Cerebellar cortex (tissue), 1 donor: ENCODE results near the gene CLEC4F.

ENCODE experiments used
- DNase-seq: peaks from one replicate; pipeline ENCODE4 v3.0.0-alpha.2; 2015; ENCODE audit warnings: low spot score

The CLEC4F gene

GRCh38 chr2:70789304-70790135, 30.9 kb downstream of the CLEC4F start:
- DNase-seq, result peak; percentile 72

DNA sequence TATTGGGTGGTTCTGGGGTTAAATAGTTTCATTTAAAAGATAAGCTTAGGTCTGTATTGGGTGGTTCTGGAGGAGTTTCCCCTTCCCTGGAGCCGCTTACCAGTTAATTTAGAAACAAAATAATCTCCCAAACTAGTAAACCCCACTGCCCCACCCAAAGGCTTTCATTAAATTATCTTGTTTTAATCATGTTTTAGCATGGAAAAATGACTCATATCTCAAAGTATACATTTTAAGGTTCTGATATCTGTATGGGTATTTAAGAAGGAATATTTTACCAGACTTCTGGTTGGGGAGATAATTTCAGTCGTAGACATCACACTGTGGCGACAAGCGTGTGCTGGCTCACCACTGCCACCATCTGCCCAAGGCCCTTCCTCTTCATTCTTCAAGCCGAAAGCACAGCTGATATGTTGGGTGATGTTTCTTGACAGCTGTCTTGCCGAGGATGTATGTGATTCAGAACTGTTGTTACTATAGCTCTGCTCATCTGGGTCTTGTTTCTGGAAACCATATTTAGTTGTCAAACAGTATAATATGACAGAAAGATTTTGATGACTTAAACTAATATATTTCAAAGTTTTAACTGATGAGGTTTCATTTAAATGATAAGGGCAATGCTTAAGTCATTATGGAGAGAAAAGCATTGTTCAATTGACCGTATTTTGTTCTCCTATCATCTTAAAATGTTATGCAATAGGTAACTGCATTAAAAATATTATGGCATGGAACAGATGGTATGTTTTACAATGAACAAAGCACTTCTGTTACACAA, 35.1 kb downstream of the CLEC4F start:
- peak; percentile 75 for DNase-seq

DNA sequence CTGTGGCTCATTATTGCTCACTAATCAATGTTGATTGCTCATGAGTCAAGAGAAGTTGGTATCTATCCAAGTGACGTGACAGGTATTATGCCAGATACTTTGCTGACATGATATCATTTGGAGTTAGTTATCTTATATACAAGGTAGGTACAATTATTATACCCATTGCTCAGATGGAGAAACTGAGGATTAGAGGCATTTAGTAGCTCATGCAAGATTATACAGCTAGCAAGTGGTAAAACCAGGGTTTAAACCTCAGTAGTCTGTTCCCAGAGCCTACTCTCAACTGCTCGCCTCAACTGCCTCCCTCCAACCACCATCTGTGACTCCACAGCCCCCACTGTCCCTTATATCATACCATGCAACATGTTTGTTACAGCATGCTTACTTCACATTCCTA, 36.1 kb downstream of the CLEC4F start:
- no peak for DNase-seq

- DNase-seq, result no peak
These were observed 40.4 kb downstream of the CLEC4F start for GRCh38 chr2:70779911-70780545.

- no peak for DNase-seq
These were observed 40.9 kb downstream of the CLEC4F start for GRCh38 chr2:70779491-70779890.

DNA sequence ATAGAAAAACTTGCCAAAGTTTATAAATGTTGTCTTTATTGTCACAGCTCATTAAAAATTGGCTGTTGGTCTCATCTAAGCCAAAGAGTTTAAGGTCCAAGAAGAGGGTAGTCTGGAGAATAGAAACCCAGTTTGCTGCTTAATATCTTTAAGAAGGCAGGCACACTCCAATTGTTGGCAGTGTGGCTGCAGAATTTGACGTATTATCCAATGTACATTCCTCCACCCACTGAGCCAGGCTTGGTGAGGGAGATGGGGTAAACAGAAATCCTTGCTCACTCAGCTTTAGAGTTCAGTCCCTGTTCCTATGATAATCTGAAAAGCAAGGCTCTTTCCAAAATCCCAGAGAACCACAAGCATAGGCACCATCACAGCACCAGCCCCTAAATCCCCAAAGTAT, 41.7 kb downstream of the CLEC4F start:
- DNase-seq, result no peak

GRCh38 chr2:70777450-70777849, 42.9 kb downstream of the CLEC4F start:
- DNase-seq, result no peak

DNA sequence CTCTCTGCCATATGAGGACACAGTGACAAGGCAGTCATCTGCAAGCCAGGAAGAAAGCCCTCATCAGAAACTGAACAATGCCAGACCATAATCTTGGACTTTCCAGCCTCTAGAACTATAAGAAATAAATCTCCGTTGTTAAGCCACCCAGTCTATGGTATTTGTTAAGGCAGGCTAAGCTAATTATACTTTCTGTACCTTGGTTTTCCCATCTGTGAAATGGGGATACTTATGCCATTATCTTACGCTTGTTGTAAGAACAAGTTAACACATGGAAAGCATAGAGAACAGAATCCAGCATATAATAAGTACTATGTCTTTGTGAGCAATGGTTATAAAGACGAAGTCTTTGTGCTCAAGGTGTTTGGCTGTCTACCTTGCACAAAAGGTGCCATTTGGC, 44.1 kb downstream of the CLEC4F start:
- DNase-seq, result no peak

- no peak for DNase-seq
These were observed 45.3 kb downstream of the CLEC4F start for GRCh38 chr2:70775141-70775540.

- DNase-seq, result no peak
These were observed 47.8 kb downstream of the CLEC4F start for GRCh38 chr2:70772486-70773155.

DNA sequence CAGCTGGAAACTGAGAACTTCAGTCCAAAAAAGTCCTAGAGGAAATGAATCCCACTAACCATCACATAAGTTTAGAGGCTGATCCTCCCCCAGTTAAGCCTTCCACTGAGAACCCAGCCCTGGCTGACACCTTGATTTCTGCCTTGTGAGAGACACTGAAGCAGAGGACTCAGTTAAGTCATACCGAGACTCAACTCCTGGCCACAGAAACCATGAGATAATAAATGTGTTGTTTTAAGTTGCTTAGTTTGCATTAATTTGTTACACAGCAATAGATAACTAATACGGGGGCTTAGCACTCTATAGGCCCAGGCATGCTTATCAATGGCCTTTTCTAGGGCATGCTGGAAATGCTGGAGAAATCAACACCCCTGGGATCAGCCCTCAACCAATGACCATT, 49.0 kb downstream of the CLEC4F start:
- no peak for DNase-seq

- no peak for DNase-seq
These were observed 50.9 kb downstream of the CLEC4F start for GRCh38 chr2:70769450-70769849.

DNA sequence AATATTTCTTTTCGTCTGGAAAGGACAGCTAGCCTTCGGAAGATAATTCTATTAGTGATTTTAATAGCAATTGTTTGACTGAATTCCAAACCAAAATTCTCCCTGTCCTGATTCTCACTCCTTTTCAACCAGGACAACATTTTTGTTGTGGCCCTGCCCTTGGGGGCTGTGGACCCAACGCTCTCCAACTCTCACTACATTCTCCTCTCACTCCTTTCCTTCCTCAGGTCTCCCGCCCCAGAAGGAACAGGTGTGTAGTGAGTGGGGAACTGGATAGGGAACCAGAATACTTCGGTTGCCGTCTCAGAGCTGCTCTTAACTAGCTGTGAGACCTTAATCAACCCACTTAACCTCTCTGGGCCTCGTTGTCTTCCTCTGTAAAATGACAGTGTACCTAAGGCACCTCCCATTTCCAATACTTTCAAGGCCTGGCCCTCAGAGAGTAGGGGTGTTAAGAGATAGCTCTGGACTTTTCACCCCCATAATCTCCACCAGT, 51.8 kb downstream of the CLEC4F start:
- DNase-seq, result no peak

DNA sequence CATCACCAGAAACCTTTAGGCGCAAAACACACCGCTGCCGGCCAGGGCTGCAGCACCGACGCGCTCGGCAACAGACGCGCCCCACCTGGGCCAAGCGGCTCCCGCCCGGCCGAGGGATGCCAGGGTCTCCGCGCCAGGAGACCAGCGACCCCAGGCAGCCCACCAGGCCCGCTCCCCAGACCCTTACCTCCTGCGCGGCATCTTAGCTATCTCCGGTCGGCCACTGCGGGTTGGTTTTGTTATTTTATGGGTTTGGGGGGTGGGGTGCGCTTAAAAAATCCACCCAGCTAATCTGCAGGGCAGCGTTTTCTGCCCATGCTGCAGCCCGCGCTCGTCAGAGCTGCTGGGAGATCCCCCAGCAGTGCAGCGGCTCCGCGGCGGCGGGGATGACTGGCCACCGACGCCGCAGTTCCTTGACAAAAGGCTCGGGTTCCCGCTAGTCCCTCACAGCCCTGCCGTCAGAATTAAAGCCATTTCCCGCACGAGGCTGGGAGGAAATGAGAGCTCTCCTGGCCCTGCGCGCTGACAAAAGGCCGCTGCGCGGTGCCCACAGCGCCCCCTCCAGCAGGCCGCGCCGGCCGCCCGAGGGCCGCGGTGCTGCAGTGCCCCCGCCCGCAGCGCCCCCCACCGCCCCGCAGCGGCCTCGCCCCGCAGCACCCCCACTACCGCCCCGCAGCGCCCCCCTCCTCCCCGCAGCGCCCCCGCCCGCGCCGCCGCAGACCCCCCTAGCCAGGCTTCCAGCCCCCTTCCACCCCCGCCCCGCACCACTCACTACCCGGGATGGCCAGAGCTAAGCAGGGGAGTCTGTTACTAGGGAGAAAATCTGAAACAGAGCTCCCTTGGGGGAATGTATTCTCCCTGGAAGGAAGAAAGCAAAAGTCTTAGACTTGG, 52.5 kb downstream of the CLEC4F start, which contains the start of gene ADD2:
TSS of gene ADD2 (minus strand) at position 502 of the 891 bp plus-strand sequence. CDS start 61,792 bp downstream, outside the sequence.
- peak; percentile 81 for DNase-seq

DNA sequence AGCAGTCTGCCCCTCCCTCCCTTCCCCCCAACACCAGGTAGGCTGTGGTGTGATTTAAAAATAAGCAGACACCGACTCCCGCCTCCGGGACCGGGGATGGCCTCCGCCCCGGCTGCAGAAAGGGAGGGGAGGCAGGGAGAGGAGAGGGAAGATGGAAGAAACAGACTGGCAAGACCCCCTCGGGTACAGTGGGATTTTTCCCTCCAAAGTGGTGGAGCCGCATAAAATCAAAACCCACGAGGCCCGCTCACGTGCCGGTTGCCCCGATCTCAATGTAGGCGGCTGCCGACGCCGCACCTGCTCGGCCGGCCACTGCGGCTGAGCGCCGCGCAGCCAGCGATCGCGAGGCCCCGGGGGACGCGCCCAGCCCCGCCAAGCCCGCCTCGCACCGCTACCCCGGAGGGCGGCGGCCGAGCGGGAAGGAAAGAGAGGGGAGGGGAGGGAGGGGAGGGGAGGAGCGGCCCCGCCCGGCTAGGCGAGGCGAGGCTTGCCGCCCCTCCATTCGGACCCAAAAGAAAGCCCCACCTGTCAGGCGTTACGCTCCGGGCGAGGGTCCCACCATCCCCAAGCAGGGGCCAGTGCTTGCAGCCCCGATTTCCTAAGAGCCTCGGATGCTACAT, 53.2 kb downstream of the CLEC4F start:
- DNase-seq, result peak; percentile 73

GRCh38 chr2:70766357-70767078, 53.9 kb downstream of the CLEC4F start:
- peak; percentile 46 for DNase-seq

DNA sequence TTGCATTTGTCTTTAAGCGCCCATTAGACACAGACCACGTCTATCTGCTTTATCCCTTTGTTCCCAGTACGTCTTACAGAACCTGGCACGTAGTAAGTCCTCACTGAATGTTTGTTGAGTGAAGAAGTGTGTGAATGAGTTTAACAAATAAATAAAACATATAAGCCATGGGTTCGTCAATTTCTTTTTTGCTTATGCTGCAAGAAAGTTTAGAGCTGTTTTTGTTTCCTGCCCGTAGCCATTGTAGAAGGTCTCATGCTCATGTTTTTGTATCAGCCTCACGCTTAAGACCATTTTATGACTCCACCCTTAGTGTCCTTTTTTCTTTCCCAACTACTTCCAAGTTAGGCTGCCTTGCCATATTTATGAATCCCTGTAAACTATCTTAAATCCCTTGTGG, 54.9 kb downstream of the CLEC4F start:
- no peak for DNase-seq

GRCh38 chr2:70759446-70759845, 61.0 kb downstream of the CLEC4F start:
- peak; percentile 51 for DNase-seq
